Cortex of kidney (tissue), 1 donor: ENCODE data around the gene HIGD2A.

ENCODE experiments used
- DNase-seq: peaks from one replicate; lab custom pipeline; 2025; lab: John Stamatoyannopoulos, UW

Gene HIGD2A

DNA sequence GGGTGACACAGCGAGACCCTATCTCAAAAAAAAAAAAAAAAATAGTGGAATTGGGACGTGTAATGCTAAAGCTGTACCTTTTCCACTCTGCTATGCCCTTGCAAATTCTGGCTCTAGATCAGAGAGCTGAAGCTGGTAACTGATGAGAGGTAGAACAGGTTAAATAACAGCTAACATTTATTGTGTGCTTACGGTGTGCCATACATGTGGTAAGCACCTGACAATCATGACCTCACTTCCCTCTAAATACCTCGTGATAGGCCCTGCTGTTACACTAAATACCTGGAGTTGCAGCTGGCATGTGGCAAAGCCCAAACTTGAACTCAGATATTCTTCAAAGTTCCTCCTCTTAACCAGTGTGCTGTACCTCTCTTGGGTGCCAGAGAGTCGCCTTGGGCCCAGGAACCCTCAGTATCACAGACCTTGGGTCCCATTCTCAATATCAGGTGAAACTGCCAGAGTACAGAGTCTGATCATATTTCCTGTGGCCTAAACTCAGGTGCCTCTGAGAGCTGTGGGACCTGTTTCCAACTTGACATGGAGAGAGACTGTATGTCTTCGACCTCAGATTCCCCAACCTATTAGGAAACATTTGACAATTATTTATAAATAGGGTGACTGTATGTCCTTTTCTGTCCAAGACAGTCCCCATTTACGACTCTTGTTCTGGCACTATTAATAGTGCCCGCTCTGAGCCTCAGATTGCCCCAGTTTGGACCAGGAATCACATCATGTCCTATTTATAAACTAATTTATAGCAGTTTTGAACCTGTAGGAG lies 18.4 kb upstream of the HIGD2A start:
- no peak for DNase-seq

DNA sequence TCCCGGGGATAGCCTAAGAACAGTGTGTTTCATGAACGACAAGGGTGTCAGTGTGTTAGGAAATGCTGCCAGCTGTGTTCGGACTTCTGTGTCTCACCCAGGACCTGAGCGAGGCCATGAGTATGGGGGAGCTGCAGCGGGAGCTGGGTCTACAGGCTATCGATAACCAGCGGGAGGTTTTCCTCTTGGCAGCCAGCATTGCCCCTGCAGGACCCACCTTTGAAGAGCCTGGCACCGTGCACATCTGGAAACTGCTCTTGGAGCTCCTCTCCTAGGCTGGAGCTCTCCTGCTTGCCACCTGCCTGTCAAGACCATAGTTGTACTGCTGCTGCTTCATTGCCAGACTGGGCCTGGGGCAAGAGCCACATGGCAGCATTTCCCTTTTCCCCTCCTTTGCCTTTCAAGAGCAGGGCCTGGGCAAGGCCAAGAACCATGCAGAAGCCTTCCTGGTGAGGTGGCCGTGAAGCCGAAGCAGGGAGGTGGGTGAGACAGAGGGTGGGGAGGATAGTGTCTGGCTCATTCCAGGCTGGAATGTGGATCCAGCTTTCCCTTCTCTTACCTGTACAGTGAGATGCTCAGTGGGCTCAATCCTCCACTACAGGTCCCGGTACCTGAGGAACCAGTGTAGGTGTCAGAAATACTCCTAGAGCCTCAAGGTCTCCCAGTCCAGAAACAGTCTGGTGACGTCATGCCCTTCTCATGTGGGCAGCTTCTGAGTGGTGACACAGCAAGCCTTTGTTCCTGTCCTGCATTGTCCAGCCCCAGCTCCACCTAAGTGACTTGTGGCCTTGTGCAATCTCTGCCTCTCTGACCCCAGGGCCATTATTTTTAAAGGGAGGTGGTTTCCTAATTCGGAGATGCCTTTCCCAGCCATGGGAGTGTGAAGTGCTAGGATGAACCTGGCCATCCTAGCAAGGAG lies 16.7 kb upstream of the HIGD2A start:
- no peak for DNase-seq

DNA sequence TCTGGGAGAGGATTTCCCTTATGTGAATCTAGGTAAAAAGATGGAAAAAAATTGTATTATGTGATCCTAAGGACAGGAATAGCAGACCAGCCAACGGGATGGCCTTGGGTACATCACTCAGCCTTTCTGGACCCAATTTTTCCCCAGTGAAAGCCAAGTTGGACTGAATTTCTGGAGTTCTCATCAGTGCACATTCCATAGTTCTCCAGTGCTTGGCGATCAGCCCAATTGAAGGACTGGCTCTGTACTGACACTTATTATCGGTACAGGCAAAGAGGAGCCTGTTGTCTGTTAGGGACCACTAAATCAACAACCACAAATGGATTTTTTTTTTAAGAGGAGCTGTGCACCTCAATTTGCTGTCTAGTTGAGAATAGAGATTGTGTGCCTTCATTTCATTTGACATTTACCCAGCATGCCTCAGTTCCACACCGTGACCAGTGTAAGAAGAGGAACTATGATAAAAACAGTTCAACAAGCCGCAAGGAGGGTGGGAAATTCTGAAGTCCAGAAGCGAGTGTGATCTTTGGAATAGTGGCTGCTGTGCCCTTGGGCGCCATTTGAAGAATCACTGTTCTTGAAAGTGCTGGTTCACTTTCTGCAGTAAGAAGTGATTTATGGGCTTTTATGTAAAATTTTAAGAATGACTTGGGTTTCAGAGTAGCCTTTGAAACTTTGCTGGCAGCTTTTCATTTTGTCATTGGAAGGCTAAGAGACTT lies 15.3 kb upstream of the HIGD2A start:
- no peak for DNase-seq

DNA sequence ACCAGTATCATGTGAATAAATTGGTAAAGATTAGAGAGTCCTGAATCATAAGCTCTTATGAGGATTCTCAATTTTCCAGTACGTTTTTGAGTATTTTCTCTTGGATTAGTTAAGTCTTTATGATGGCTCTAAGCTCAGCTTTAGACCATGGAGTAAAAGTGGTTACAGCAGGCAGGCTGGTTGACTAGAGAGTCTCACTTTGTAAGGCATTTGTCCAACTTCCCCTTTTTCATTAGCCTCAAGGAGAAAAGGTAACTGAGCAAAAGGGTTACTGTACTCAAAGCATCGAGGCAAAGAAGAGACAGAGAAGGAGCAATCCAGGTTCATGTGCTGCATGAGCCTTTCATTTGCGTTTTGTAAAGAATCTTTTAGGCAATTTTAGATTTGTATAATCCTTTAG lies 8.7 kb upstream of the HIGD2A start:
- DNase-seq: no peak

DNA sequence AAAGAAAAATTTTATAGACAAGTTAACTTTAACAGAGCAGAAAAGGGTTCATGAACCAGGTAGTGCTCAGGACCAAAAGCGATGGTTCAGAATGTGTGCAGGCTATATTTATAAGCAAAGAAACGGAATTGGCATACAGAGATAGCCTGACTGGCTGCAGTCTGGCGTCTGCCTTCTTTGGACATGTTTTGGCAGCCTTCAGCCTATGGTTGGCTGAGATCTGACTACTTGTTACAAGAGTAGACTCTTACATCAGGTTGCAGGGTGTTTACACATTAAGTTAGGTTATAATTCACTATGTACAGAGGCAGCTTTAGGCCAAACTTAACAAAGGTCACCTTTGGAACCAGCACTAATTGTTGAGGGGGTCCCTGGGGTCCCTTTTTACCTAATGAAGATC lies 7.1 kb upstream of the HIGD2A start:
- no peak for DNase-seq

DNA sequence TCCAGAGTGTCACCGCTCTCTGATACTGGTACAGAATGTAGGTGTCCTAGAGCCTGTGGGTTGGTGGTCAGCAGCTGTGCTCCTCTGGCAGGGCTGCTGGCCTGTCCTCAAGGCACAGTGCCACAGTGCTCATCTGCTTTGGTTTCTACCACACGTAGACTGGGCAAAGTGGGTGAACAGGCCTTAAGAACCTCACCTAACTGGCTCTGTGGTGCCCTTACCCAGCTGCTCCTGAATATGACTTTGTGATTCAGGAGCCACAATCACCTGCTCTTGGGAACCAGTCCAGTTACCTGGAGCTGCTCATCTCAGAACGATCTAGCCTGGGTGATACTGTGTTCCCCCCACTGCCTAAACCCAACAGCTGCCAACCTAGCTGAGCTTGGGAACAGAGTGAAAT lies 6.6 kb upstream of the HIGD2A start:
- DNase-seq: no peak

DNA sequence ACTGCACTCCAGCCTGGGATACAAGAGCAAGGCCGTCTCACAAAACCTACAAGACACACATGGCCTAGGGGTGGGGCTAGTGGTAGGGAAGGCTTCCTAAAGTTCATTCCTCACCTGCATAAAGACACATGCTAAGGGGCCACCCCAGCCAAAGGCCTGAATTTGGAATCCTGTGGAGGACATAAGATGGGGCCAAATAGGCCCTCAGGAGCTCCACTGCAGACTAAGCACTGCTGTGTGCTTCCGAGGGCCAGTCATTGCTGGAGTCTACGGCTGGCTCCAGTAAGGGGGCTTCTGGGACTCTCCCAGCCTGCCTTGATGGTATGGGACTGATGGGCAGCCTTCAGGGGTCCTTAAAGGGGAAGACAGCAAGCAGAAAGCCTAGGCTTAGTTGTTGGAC lies 5.8 kb upstream of the HIGD2A start:
- DNase-seq: no peak

DNA sequence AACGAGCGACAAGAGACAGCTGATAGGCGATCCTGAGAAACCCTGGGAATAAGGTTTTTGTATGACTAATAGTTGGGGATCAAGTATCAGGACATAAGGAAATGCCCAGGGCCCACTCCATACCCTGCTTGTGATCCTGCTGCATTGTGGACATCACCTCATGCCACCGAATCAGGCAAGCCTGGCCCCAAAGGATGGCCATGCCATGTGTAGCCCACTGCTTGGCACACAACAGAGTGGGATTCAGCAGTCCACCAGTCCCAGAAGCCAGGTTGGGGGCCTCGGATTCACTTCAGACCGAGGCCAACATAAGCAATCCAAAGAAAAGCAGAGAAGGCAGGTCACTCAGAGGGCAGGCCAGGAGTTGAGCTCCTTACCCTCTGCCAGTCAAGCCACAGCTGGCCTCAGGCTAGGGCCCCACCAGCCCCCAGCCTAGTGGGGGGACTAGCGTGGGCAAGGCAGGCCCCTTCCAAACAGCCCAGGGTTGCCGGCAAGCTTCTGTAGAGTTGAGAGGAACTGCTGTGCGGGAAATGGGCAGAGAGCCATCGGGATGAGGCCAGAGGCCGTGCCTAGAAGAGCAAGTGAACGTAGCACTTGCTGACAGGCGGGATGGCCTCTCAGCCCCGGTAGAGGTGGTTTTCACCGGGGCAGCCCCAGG lies 5.2 kb upstream of the HIGD2A start:
- no peak for DNase-seq

DNA sequence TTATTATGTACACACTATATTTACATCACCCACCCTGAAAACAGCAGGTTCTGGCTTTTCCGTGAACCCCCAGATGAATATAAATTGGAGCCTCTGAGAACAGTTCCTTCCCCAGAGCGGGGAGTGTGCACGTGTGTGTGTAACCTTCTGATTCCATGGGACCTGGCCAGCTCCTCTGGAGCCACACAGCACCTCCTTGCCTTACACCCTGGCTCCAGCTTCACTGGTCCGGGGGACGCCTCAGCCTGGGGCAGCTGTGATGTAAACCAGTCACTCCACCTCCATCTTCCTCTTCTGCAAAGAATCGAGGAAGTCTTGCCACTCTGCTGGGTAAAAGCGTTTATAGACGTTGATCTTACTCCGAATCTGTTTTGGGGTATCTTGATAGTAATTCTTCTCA lies 4.6 kb upstream of the HIGD2A start:
- DNase-seq: no peak

DNA sequence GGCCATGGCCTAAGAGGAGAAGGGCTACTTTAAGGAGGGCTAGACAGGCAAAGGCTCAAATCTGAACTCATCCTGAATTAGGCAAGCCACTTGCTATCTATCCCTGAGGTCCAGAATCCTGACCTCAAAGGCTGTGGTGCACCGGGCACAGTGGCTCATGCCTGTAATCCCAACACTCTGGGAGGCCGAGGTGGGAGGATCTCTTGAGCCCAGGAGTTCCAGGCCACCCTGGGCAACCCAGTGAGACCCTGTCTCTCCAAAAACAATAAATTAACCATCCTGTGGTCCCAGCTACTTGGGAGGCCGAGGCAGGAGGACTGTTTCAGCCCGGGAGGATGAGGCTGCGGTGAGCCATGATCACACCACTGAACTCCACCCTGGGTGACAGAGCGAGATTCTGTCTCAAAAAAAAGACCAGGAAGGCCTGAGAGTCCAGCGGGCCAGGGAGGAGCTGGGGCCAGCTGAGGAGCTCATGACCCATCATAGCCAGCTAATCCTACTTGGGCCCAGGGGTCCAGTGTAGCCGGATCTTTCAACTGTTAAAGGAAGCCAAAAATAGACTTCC lies 4.1 kb upstream of the HIGD2A start:
- no peak for DNase-seq

DNA sequence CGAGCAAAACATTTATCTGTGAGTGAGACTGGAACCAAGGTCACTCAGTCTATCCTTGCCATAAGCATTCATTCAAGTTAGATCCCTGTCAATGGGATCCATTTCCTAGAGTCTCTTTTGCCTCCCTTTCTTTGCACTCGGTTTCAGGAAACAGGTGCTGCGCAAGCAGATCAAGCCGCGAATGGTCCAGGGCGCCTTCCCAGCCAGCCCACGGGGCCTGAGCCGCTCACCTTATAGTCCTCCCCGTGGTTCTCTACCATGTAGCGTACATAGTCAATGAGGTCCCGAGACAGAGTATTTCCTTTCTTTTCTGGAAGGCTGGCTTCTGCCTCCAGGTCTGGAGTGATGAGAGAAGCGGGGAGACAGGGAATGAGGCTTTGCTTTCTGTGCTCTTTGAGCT lies 3.6 kb upstream of the HIGD2A start:
- DNase-seq: no peak

DNA sequence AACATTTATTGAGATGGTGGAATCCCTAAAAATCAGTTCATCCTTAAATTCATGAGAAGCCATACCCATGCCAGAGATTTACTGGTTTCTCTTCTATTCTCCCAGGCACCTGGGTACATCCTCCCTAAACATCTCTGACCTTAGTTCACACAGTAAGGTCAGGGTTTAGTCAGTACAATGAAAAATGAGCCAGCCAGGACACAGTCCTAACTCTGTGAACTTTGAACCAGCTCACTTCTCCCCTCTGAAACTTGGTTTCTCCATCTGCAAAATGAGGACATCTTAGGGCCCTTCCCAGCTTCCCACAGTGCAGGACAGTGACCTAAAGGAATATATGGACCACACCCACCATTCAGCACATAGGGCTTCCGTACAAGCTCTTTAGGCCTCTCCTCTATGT lies 2.1 kb upstream of the HIGD2A start:
- no peak for DNase-seq

DNA sequence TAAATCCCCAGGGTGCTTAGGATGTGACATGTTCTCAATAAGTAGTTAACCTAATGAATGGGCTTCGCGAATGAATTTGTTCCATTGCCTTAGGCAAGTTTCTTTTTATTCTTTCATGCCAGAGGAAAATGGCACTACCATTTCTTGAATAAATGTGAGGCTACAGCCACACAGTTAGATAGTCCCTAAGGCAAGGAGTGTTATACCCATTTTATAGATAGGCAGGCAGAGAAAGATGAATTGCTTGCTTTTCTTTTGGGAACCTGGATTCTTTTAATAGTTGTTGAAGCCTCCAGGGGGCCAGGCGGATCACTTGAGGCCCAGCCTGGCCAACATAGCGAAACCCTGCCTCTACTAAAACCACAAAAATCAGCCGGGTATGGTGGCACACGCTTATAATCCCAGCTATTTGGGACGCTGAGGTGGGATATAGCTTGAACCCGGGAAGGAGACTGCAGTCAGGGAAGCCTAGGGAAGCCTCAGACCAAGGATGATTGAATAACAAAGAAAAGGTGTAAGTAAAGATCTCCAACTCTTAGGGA lies 1.1 kb upstream of the HIGD2A start:
- DNase-seq: no peak

DNA sequence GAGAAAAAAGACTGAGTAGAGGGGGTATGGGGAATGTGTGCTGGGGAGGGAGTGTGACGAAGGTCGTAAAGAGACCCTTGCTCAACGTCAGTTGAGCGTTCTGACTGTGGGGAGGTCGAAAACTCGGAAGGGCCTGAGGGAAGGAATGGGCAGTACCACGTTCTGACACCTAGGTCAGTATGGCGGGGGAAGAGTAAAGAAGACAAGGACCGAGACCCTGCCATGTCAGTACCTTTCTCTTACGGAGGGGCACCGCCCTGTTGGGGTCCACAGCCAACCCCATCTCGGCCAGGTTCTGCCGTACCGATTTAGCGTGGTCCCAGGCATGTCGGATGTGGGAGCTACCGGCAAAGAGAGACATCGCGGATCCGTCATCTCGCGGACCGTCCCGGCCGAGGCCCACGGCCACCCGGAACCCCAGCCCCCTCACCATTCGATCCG lies 528 bp upstream of the HIGD2A start:
- no peak for DNase-seq

DNA sequence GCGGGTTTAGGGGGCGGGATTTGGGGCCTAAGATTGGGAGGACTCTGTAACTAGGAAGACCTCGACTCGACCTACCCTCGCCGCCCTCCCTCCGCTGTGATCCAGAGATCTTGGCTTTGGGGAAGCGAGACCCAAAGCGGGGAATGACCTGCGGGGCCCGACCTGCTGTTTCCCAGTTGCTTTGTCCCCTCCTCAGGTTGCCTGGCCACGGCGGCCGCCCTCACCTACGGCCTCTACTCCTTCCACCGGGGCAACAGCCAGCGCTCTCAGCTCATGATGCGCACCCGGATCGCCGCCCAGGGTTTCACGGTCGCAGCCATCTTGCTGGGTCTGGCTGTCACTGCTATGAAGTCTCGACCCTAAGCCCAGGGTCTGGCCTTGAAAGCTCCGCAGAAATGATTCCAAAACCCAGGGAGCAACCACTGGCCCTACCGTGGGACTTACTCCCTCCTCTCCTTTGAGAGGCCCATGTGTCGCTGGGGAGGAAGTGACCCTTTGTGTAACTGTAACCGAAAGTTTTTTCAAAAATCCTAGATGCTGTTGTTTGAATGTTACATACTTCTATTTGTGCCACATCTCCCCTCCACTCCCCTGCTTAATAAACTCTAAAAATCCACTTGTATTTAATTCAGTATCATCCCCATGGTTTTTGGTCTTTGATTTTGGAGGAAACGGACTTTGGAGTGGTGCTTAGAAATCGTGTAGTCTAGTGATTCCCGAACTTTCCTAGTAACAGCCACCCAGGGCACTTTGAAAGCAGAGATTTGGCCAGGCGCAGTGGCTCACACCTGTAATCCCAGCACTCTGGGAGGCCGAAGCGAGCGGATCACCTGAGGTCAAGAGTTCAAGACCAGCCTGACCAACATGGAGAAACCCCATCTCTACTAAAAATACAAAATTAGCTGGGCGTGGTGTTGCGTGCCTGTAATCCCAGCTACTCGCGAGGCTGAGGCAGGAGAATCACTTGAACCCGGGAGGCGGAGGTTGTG lies 878 bp downstream of the HIGD2A start:
- no peak for DNase-seq

DNA sequence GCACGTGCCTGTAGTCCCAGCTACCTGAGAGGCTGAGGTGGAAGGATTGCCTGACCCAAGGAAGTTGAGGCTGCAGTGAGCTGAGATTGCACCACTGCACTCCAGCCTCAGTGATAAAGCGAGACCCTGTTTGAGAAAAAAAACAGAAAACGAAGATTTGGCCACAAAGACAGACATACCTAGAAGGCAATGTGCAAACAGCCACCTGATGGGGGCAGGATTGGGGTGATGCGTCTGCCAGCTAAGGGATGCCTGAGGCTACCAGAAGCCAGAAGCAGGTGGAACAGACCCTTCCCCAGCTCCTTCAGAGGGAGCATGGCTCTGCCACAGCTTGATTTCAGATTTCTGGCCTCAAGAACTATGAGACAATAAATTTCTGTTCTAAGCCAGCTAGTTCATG lies 2.9 kb downstream of the HIGD2A start:
- no peak for DNase-seq

DNA sequence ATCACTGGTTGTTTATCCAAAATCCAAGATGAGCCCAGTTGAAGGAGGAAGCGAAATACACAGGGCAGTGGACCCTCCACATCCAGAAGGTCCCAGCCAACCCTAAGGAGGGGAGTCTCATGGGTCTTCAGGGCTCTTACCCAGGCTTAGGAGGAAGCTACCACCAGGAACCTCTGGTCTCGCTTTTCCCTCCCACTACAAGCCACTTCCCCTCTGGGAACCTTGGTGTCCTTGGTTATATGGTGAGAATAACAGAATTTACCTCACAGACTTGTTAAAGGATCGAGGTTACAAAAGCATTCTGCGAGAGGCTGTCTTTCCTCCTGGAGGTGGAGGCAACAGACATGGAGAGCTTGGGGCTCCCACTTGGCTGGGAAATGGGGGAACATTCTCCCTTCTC lies 3.4 kb downstream of the HIGD2A start:
- DNase-seq: no peak

DNA sequence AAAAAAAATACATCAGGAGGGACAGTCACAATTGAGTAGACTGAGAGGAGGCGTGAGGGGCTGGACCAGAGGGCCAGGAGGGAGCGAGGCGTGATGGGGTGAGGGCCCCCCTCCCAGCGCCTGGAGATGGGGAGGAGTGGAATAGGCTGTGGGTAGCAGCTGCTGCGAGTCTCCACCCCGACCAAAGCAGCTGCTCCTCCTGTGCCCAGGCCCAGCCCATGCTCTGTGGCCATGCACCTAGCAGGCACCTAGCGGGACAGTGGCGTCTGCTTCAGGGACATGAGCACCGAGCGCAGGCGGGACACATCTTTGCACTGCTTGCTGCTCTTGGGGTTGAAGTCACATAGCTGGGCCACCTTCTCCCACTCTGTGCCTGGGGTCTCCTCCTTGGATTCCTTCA lies 4.0 kb downstream of the HIGD2A start:
- DNase-seq: no peak

DNA sequence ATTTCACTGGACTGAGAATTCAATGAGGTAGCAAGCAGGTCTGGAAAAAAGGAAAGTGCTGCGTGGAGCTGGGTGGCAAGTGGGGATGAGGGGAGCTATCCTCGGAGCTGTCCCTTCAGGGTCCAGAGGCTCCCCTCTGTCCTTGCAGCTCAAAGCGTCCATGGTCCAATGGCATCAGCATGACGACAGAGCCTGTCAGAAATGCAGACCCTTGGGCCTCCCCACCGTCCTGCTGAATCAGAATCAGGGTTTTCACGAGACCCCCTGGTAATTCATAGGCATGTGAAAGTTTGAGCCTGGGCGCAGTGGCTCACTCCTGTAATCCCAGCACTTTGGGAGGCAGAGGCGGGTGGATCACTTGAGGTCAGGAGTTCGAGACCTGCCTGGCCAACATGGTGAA lies 5.5 kb downstream of the HIGD2A start:
- DNase-seq: no peak
